22Rv1 (cell line): ENCODE data around the gene IRX3.

Experiments used
- CTCF ChIP-seq: fragments of 450-650 bp; IDR thresholded peaks from 2 replicates; pipeline ENCODE4 v1.5.1; 2017; ENCODE audit warnings: mild to moderate bottlenecking
- ZFX ChIP-seq: fragments of 450-650 bp; IDR thresholded peaks from 2 replicates; pipeline ENCODE4 v1.6.1; 2017; ENCODE audit warnings: antibody characterized with exemption, borderline replicate concordance

GRCh38 chr16:54296543-54296942 is 10.0 kb upstream of the IRX3 start:
- TF ChIP-seq CTCF: no peak
- TF ChIP-seq ZFX: no peak
